MM.1S (cell line): ENCODE data around the gene MRPL16.

Experiments
- DNase-seq: peaks from one replicate; pipeline ENCODE4 v3.0.0-alpha.2; 2015
- H2AFZ ChIP-seq: fragments of 300-600 bp; sonication (generic); 2 replicates; pipeline ENCODE4 v1.6.0; 2016; ENCODE audit warnings: antibody characterized with exemption, low read length
- H3F3A ChIP-seq: fragments of 300-600 bp; sonication (generic); 2 replicates; pipeline ENCODE4 v1.6.1; 2016; ENCODE audit warnings: mild to moderate bottlenecking, antibody characterized with exemption, low read length, moderate library complexity, mixed read lengths; ENCODE audit not compliant: insufficient read depth
- H3K27ac ChIP-seq: fragments of 300-600 bp; sonication (generic); 2 replicates; pipeline ENCODE4 v1.5.1; 2016; ENCODE audit warnings: mild to moderate bottlenecking, low read length
- H3K27me3 ChIP-seq: fragments of 300-600 bp; sonication (generic); replicated peaks from 2 replicates; pipeline ENCODE4 v1.6.0; 2016; ENCODE audit warnings: low read length; ENCODE audit not compliant: insufficient read depth
- H3K36me3 ChIP-seq: fragments of 300-600 bp; sonication (generic); replicated peaks from 2 replicates; pipeline ENCODE4 v1.6.1; 2016; ENCODE audit warnings: mild to moderate bottlenecking, low read length, mixed read lengths; ENCODE audit not compliant: insufficient read depth
- H3K4me1 ChIP-seq: fragments of 300-600 bp; sonication (generic); 2 replicates; pipeline ENCODE4 v1.6.1; 2016; ENCODE audit warnings: low read length, mixed read lengths
- H3K4me2 ChIP-seq: fragments of 300-600 bp; sonication (generic); 2 replicates; pipeline ENCODE4 v1.6.0; 2016; ENCODE audit warnings: low read depth, low read length
- H3K4me3 ChIP-seq: fragments of 300-600 bp; sonication (generic); 2 replicates; pipeline ENCODE4 v1.5.1; 2016; ENCODE audit warnings: low read length, mixed read lengths
- H3K79me2 ChIP-seq: fragments of 300-600 bp; sonication (generic); 2 replicates; pipeline ENCODE4 v1.6.1; 2016; ENCODE audit warnings: mixed run types, low read length, mixed read lengths
- H3K9ac ChIP-seq: fragments of 300-600 bp; sonication (generic); 2 replicates; pipeline ENCODE4 v1.6.1; 2016; ENCODE audit warnings: low read length, mixed read lengths
- H3K9me2 ChIP-seq: fragments of 300-600 bp; sonication (generic); replicated peaks from 2 replicates; pipeline ENCODE4 v1.6.1; 2016; ENCODE audit warnings: mild to moderate bottlenecking, low read length, mixed read lengths; ENCODE audit not compliant: insufficient read depth
- H3K9me3 ChIP-seq: fragments of 300-600 bp; sonication (generic); replicated peaks from 2 replicates; pipeline ENCODE4 v1.6.1; 2016; ENCODE audit warnings: mild to moderate bottlenecking, low read length, mixed read lengths; ENCODE audit not compliant: insufficient read depth
- H4K20me1 ChIP-seq: fragments of 300-600 bp; sonication (generic); 2 replicates; pipeline ENCODE4 v1.6.1; 2016; ENCODE audit warnings: mild to moderate bottlenecking, low read length, moderate library complexity, mixed read lengths; ENCODE audit not compliant: insufficient read depth
- EZH2 ChIP-seq: fragments of 300-600 bp; sonication (generic); optimal IDR thresholded peaks from 2 replicates; pipeline ENCODE3; 2017; ENCODE audit warnings: low read depth, mild to moderate bottlenecking, antibody characterized with exemption, low read length, mixed read lengths
- EZH2phosphoT487 ChIP-seq: fragments of 300-600 bp; sonication (generic); IDR thresholded peaks from 2 replicates; pipeline ENCODE4 v1.6.1; 2018; ENCODE audit warnings: antibody characterized with exemption, low read length
- TF ChIP-seq, protein P1 (sequence below): fragments of 300-600 bp; sonication (generic); IDR thresholded peaks from 2 replicates; pipeline ENCODE4 v1.5.1; 2016; ENCODE audit warnings: antibody characterized with exemption, low read length, mixed read lengths

The MRPL16 gene

DNA sequence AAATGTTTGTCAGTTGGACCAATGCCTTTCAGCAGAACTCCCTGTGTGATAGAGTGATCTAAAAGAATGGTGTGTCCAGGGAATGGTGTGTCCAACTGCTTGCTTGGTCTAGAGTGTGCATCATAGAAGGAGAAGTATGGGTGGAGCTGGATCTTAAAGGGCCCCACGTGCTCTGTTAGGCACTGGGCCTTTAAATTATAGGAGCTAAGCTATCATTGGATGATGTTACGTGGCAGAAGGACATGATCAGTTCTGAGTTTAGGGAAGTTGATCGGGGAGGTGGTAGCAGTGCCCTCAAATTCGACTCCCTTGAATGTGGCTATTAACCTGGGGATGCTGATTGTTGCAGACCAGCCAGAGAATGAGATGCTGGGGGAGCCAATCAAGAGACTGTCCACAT lies 39.0 kb downstream of the MRPL16 start:
- no peaks in the 10 kb centered on the region for H4K20me1 ChIP-seq
- no peaks in the 10 kb centered on the region for H3K9me2 ChIP-seq
- H3K9ac ChIP-seq = no peak overlapping the region
- no peak overlapping the region for H2AFZ ChIP-seq
- no peaks in the 10 kb centered on the region for H3K36me3 ChIP-seq
- no peak overlapping the region for H3K27ac ChIP-seq
- no peaks in the 10 kb centered on the region for H3K9me3 ChIP-seq
- H3F3A ChIP-seq = no peaks in the 10 kb centered on the region
- H3K79me2 ChIP-seq = peaks cover 47% of the 10 kb centered on the region
- no peaks in the 10 kb centered on the region for H3K27me3 ChIP-seq
- H3K4me3 ChIP-seq = no peak overlapping the region
- DNase-seq = no peak
- TF ChIP-seq EZH2 (no peak), EZH2phosphoT487 (no peak)
- TF ChIP-seq, protein P1, sequence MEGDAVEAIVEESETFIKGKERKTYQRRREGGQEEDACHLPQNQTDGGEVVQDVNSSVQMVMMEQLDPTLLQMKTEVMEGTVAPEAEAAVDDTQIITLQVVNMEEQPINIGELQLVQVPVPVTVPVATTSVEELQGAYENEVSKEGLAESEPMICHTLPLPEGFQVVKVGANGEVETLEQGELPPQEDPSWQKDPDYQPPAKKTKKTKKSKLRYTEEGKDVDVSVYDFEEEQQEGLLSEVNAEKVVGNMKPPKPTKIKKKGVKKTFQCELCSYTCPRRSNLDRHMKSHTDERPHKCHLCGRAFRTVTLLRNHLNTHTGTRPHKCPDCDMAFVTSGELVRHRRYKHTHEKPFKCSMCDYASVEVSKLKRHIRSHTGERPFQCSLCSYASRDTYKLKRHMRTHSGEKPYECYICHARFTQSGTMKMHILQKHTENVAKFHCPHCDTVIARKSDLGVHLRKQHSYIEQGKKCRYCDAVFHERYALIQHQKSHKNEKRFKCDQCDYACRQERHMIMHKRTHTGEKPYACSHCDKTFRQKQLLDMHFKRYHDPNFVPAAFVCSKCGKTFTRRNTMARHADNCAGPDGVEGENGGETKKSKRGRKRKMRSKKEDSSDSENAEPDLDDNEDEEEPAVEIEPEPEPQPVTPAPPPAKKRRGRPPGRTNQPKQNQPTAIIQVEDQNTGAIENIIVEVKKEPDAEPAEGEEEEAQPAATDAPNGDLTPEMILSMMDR = no peak
- no peaks in the 10 kb centered on the region for H3K4me1 ChIP-seq
- no peak overlapping the region for H3K4me2 ChIP-seq

DNA sequence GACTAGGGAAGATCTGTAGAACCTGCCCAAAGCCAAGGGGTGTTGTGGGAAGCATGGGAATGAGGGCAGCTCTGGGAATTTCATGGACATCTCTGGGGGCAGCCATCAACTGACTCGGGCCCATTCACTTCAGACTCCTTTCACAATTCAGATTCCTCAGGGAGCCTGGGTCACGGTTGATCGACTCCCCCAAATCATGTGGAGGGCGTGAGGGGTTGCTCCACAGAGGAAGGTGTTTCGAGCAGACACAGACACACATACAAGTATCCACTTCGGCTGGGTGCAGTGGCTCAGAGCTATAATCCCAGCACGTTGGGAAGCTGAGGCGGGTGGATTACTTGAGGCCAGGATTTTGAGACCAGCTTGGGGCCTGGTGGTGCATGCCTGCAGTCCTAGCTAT lies 39.7 kb downstream of the MRPL16 start:
- peaks cover 54% of the 10 kb centered on the region for H3K79me2 ChIP-seq
- TF ChIP-seq, protein P1 = no peak
- TF ChIP-seq EZH2 = no peak
- no peak for TF ChIP-seq EZH2phosphoT487
- no peak overlapping the region for H3K4me2 ChIP-seq
- H3K9me3 ChIP-seq = no peaks in the 10 kb centered on the region
- no peaks in the 10 kb centered on the region for H3K9me2 ChIP-seq
- no peak overlapping the region for H3K27ac ChIP-seq
- no peaks in the 10 kb centered on the region for H3K27me3 ChIP-seq
- no peak overlapping the region for H2AFZ ChIP-seq
- H4K20me1 ChIP-seq = no peaks in the 10 kb centered on the region
- H3K9ac ChIP-seq = no peak overlapping the region
- H3K4me1 ChIP-seq = no peaks in the 10 kb centered on the region
- H3F3A ChIP-seq = no peaks in the 10 kb centered on the region
- H3K36me3 ChIP-seq = no peaks in the 10 kb centered on the region
- H3K4me3 ChIP-seq = no peak overlapping the region
- DNase-seq = no peak

DNA sequence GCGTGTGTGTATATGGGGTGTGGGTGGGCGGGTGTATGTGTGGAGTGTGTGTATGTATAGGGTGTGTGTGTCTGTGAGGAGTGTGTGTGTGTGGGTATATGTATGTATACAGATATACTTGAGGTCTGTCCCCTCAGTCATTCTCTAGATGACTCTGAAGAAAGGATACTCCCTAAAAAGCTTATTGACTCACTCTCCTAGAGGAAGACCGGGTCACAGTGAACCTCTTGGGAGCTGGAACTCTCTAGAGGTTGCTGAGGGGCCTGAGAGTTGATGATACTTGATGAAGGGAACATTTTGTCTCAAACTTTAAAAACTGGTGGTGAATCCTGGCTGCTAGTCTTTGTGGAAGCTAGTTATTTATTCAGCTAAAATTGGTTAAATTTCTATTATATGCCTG lies 40.3 kb downstream of the MRPL16 start:
- no peak overlapping the region for H2AFZ ChIP-seq
- TF ChIP-seq, protein P1 = no peak
- no peak for TF ChIP-seq EZH2
- no peaks in the 10 kb centered on the region for H3F3A ChIP-seq
- no peak overlapping the region for H3K4me3 ChIP-seq
- no peak overlapping the region for H3K9ac ChIP-seq
- H3K4me1 ChIP-seq = no peaks in the 10 kb centered on the region
- H4K20me1 ChIP-seq = no peaks in the 10 kb centered on the region
- no peaks in the 10 kb centered on the region for H3K27me3 ChIP-seq
- no peak overlapping the region for H3K27ac ChIP-seq
- H3K79me2 ChIP-seq = peaks cover 58% of the 10 kb centered on the region
- no peaks in the 10 kb centered on the region for H3K9me3 ChIP-seq
- H3K36me3 ChIP-seq = no peaks in the 10 kb centered on the region
- no peak overlapping the region for H3K4me2 ChIP-seq
- DNase-seq = no peak
- no peaks in the 10 kb centered on the region for H3K9me2 ChIP-seq

DNA sequence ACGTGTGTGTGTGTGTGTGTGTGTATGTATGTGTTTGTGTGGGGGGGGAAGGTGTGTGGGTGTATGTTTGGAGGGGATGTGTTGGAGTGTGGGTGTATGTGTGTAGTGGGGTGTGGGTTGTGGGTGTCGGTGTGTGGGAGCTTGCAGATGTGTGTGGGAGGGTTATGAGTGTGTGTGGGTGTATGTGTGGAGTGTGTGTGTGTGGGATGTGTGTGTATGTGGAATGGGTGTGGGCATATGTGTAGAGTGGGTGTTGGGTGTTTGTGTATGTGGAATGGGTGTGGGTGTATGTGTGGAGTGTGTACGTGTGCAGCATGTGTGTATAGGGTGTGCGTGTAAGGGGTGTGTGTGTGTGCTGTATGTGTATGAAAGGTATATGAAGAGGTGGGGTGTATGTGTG lies 40.8 kb downstream of the MRPL16 start:
- no peak for DNase-seq
- H3K9me2 ChIP-seq = no peaks in the 10 kb centered on the region
- H3K79me2 ChIP-seq = peaks cover 63% of the 10 kb centered on the region
- no peak overlapping the region for H3K4me3 ChIP-seq
- H2AFZ ChIP-seq = no peak overlapping the region
- H3K27ac ChIP-seq = no peak overlapping the region
- no peaks in the 10 kb centered on the region for H3K9me3 ChIP-seq
- no peaks in the 10 kb centered on the region for H3K36me3 ChIP-seq
- TF ChIP-seq, protein P1 = no peak
- TF ChIP-seq EZH2phosphoT487 (no peak), EZH2 (no peak)
- H3K4me2 ChIP-seq = no peak overlapping the region
- H3K27me3 ChIP-seq = no peaks in the 10 kb centered on the region
- H3K9ac ChIP-seq = no peak overlapping the region
- no peaks in the 10 kb centered on the region for H3F3A ChIP-seq
- no peaks in the 10 kb centered on the region for H3K4me1 ChIP-seq
- no peaks in the 10 kb centered on the region for H4K20me1 ChIP-seq
